NCI-H2107 treated with DMSO at 0.1 percent for 48 hours (cell line): ENCODE data around the gene EXOC4.

Experiments
- DNase-seq: peaks from one replicate; lab custom pipeline; 2025; ENCODE audit not compliant: unreplicated experiment; lab: John Stamatoyannopoulos, UW

EXOC4 gene

GRCh38 chr7:134086998-134087735 is 834.3 kb downstream of the EXOC4 start:
- no peak for DNase-seq

DNA sequence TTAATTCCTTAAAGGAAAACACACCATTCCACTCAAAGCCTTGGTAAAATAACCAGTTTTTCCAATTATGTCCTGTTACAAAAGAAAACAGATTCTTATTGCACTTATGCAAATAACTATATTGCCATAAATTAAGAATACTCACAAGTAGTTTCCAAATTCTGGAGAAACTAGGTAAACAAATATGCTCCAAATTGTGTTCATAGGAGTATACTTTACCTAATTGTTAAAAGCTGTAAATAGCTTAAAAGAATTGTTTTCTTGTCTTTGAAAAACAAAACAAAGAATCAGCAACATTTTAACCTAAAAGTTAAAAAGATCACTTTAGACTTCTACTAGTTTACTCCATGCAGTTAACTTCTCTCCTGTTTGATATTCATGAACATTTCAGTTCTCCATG is 835.3 kb downstream of the EXOC4 start:
- no peak for DNase-seq

GRCh38 chr7:134089446-134089845 is 836.6 kb downstream of the EXOC4 start:
- no peak for DNase-seq

GRCh38 chr7:134098072-134098471 is 845.2 kb downstream of the EXOC4 start:
- no peak for DNase-seq

DNA sequence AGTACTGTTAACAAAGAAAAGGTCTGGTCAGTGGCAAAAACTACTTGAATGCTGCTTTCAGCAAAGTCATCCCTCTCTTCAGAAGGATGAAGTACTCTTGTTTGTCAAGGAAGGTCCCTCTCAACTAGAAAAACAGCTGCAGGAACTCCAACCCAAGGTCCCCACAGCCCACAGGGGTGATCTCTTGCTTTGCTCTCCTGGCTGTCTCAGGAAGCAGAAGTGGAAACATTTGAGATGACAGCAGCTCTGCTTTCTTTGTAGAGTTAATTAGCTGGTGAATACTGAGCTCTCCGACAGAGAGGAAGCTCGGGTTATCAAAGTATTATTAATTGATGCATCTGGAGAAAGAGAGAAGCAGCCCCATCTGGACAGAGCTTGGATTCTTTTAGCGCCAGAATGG is 848.8 kb downstream of the EXOC4 start:
- DNase-seq = no peak

- DNase-seq = no peak
These were observed 851.3 kb downstream of the EXOC4 start for GRCh38 chr7:134104166-134104565.

GRCh38 chr7:134105841-134106240 is 853.0 kb downstream of the EXOC4 start:
- no peak for DNase-seq

DNA sequence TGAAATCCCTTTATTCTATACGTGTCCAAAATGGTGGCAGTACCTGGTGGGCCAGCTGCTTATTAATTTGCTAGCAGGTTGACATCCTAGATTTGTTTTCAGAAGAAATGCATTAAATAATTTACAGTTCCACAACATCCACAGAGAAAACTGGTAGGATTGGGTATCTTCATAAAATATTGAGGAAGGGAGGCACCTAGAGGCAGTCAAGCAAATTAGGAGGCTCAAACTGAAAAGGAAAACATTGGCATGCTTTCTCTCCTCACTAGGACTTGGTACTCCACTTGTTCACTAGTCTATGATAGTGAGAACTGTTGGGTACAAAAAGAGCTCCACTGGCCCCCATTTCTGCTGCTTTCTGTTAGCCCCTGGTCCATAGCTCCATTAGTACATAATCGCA is 855.9 kb downstream of the EXOC4 start:
- no peak for DNase-seq

GRCh38 chr7:134113655-134114054 is 860.8 kb downstream of the EXOC4 start:
- no peak for DNase-seq

GRCh38 chr7:134114992-134115391 is 862.1 kb downstream of the EXOC4 start:
- DNase-seq = no peak
